K562 (cell line): Measurements from ENCODE around the gene CSRNP3. TPM values are rescaled to one million over a fixed set of nuclear protein-coding genes. Genes with fewer than 3 reads are reported as not detected.

Experiments
- ATAC-seq: fragments of 200-7000 bp; cut with Tn5 transposase; 3 replicates; pipeline ENCODE4 v1.9.1; 2020; ENCODE audit warnings: moderate library complexity
- BruUV-seq: library from RNA; stranded (reverse); fragments of 400-500 nt; replicated peaks from 2 replicates; lab custom pipeline; 2021; lab: Mats Ljungman, UMichigan
- CTCF ChIA-PET: fragments of 300-600 bp; formaldehyde crosslinking; extraction: SDS; loops from one replicate; lab custom pipeline; 2021; ENCODE audit warnings: low intra/inter-chr PET ratio; lab: Yijun Ruan, JAX
- POLR2A ChIA-PET: fragments of 300-600, 350-650 bp; sonication (Branson Sonifier 250); formaldehyde crosslinking; extraction: SDS; loops from one replicate; lab custom pipeline; 2021; ENCODE audit warnings: antibody characterized with exemption, inconsistent platforms; lab: Yijun Ruan, JAX
- DNase-seq, 4 experiments: peaks; one replicate each; pipeline versions ENCODE4 v3.0.0 to v3.0.0-alpha.2; 2011 to 2018; ENCODE audit warnings: low spot score in 3 of 4, mixed read lengths in 3 of 4; ENCODE audit errors: extremely low read depth in 1 of 4
- FAIRE-seq: peaks from 2 replicates; lab custom pipeline; 2011; peaks lifted over from hg19 to GRCh38; lab: Jason Lieb, UNC
- H2AFZ ChIP-seq: 2 replicates; pipeline ENCODE4 v1.6.0; 2011; ENCODE audit warnings: low read depth, low read length, control low read depth, inconsistent platforms
- H3K27ac ChIP-seq: fragments of 200-600 bp; 3 replicates; pipeline ENCODE4 v1.8.0; 2011; ENCODE audit warnings: low read depth, mild to moderate bottlenecking, control low read depth, inconsistent platforms, low read length, moderate library complexity, mixed read lengths; ENCODE audit errors: extremely low read depth
- H3K27me3 ChIP-seq, 2 experiments: fragments of 300-600 bp in 1 of 2; 2 replicates in 1 of 2; 3 replicates in 1 of 2; pipeline versions ENCODE4 v1.6.0 to v1.8.0; 2011; ENCODE audit warnings: inconsistent platforms in 2 of 2, low read length in 2 of 2, mild to moderate bottlenecking in 1 of 2, mixed read lengths in 1 of 2, moderate library complexity in 1 of 2; ENCODE audit not compliant: control insufficient read depth in 2 of 2, insufficient read depth in 2 of 2
- H3K36me3 ChIP-seq: fragments of 300-600 bp; 3 replicates; pipeline ENCODE4 v1.8.0; 2011; ENCODE audit warnings: mild to moderate bottlenecking, low read length, inconsistent platforms; ENCODE audit not compliant: control insufficient read depth, insufficient read depth
- H3K4me1 ChIP-seq, 2 experiments: fragments of 200-600 bp in 1 of 2; replicated peaks in 1 of 2; 2 replicates in 1 of 2; 3 replicates in 1 of 2; pipeline versions ENCODE4 v1.5.1 to v1.8.0; 2011; ENCODE audit warnings: inconsistent platforms in 2 of 2, low read length in 2 of 2, mild to moderate bottlenecking in 1 of 2, mixed read lengths in 1 of 2, moderate library complexity in 1 of 2; ENCODE audit not compliant: control insufficient read depth in 2 of 2, insufficient read depth in 2 of 2
- H3K4me2 ChIP-seq: 2 replicates; pipeline ENCODE4 v1.6.1; 2011; ENCODE audit warnings: low read length, control low read depth, inconsistent platforms, mixed read lengths; ENCODE audit not compliant: insufficient read depth
- H3K4me3 ChIP-seq: fragments of 200-600 bp; sonication (generic), shearing (Covaris generic); 2 replicates; pipeline ENCODE4 v1.5.1; 2016; ENCODE audit warnings: control low read depth, inconsistent platforms
- H3K79me2 ChIP-seq: fragments of 200-600 bp; 3 replicates; pipeline ENCODE4 v1.8.0; 2011; ENCODE audit warnings: low read length, inconsistent platforms; ENCODE audit not compliant: control insufficient read depth, insufficient read depth
- H3K9ac ChIP-seq, 2 experiments: 2 replicates each; pipeline versions ENCODE4 v1.6.0 to v1.6.1; 2011; ENCODE audit warnings: low read depth in 2 of 2, low read length in 2 of 2, control low read depth in 1 of 2, inconsistent platforms in 1 of 2, mild to moderate bottlenecking in 1 of 2, mixed read lengths in 1 of 2; ENCODE audit not compliant: insufficient read depth in 1 of 2
- H3K9me1 ChIP-seq: one replicate; pipeline ENCODE4 v1.6.0; 2011; ENCODE audit warnings: inconsistent platforms, mild to moderate bottlenecking, low read length, moderate library complexity; ENCODE audit not compliant: control insufficient read depth, insufficient read depth
- H3K9me3 ChIP-seq: replicated peaks from 2 replicates; pipeline ENCODE4 v1.5.1; 2011; ENCODE audit warnings: low read depth, low read length, inconsistent platforms; ENCODE audit not compliant: control insufficient read depth, insufficient read depth
- H4K20me1 ChIP-seq: replicated peaks from 2 replicates; pipeline ENCODE4 v1.6.1; 2011; ENCODE audit warnings: low read length, inconsistent platforms, mixed read lengths; ENCODE audit not compliant: control insufficient read depth, insufficient read depth
- ARHGAP35 ChIP-seq: fragments of 450-650 bp; IDR thresholded peaks from 2 replicates; pipeline ENCODE4 v1.6.1; 2018; ENCODE audit not compliant: partially characterized antibody
- CREB3 ChIP-seq: fragments of 450-650 bp; conservative IDR thresholded peaks from 2 replicates; pipeline ENCODE4 v1.6.1; 2016; ENCODE audit warnings: missing genetic modification characterization, low read depth, mild to moderate bottlenecking, missing compliant biosample characterization, moderate library complexity
- CREBBP ChIP-seq: IDR thresholded peaks from one replicate; pipeline ENCODE4 v1.6.1; 2012; ENCODE audit warnings: low read depth, mild to moderate bottlenecking, control low read depth, inconsistent platforms, low read length
- ID3 ChIP-seq, 2 experiments: fragments of 250-450 bp in 1 of 2; fragments of 450-650 bp in 1 of 2; sonication (Bioruptor Pico) in 1 of 2; IDR thresholded peaks; 2 replicates each; pipeline versions ENCODE4 v1.6.1 to v1.8.0; 2016 to 2021; ENCODE audit warnings: mild to moderate bottlenecking in 2 of 2, moderate library complexity in 2 of 2, missing compliant biosample characterization in 1 of 2, missing genetic modification characterization in 1 of 2
- MGA ChIP-seq: fragments of 450-650 bp; IDR thresholded peaks from 2 replicates; pipeline ENCODE4 v1.6.1; 2016; ENCODE audit warnings: mild to moderate bottlenecking, moderate library complexity
- RBM17 ChIP-seq: fragments of 200-400 bp; formaldehyde crosslinking; IDR thresholded peaks from 2 replicates; pipeline ENCODE4 v1.6.1; 2017; ENCODE audit warnings: low read depth, mild to moderate bottlenecking, low read length, borderline replicate concordance
- ZNF324 ChIP-seq: fragments of 250-450 bp; sonication (Bioruptor Pico); IDR thresholded peaks from 2 replicates; pipeline ENCODE4 v1.4.0; 2020; ENCODE audit warnings: mild to moderate bottlenecking
- ZNF695 ChIP-seq: fragments of 450-650 bp; formaldehyde crosslinking; IDR thresholded peaks from 2 replicates; pipeline ENCODE4 v1.4.0; 2020; ENCODE audit warnings: mild to moderate bottlenecking, moderate library complexity
- WGBS: fragments of 100-300 bp; shearing (Covaris generic); methylation state at CpG from one replicate; pipeline ENCODE4 v1.1.6; 2016; ENCODE audit warnings: low coverage, mixed read lengths; ENCODE audit not compliant: insufficient coverage; ENCODE audit errors: missing lambda C conversion rate; 5-methylcytosine and 5-hydroxymethylcytosine counted together
- in situ Hi-C: fragments of 300-500 bp; cut with MboI; formaldehyde crosslinking; loops from 4 replicates; pipeline ENCODE4 v1.15.0; 2018; ENCODE audit warnings: inconsistent platforms, mixed read lengths
- intact Hi-C: fragments of 100-400 bp; cut with micrococcal nuclease; formaldehyde crosslinking; loops from 2 replicates; pipeline ENCODE4 v1.14.2; 2022
- polyA plus RNA-seq, 8 experiments: library from polyadenylated mRNA; depleted of rRNA in 4 of 8; stranded (reverse) in 5 of 8; unstranded in 3 of 8; fragments of >200 nt; fragmentation: Nextera tagmentation in 2 of 8; fragmentation: Illumina TruSeq in 1 of 8; extraction: Ambion mirVana in 2 of 8; extraction: Trizol in 1 of 8; gene quantifications; 2 replicates each; pipeline versions ENCODE4 v1.2.1 to v1.2.3, GENCODE V29; 2011 to 2014; ENCODE audit warnings: inconsistent platforms in 1 of 8, missing spikeins in 1 of 8
- total RNA-seq, 7 experiments: library from RNA; depleted of rRNA in 6 of 7; stranded (reverse); fragments of >200 nt in 6 of 7; fragmentation: Illumina TruSeq in 2 of 7; extraction: Trizol in 2 of 7; gene quantifications; 2 replicates each; pipeline versions ENCODE4 v1.2.1 to v1.2.3, GENCODE V29; 2011 to 2021; ENCODE audit warnings: low replicate concordance in 1 of 7

CSRNP3 gene
- total and polyA plus RNA-seq, 9 of the 15 experiments (the other 6 are each of a cell fraction or from before 2014, with no cell fraction given), result not detected

GRCh38 chr2:165639504-165639903, 170.0 kb downstream of the CSRNP3 start:
- DNase-seq (no peak), ATAC-seq (no peak), FAIRE-seq (no peak)
- no peak overlapping the region for H3K27ac ChIP-seq
- no peaks in the 10 kb centered on the region for H3K9me1 ChIP-seq
- no peaks in the 10 kb centered on the region for H3K27me3 ChIP-seq
- no peaks in the 10 kb centered on the region for H3K79me2 ChIP-seq
- H2AFZ ChIP-seq, result no peak overlapping the region
- H4K20me1 ChIP-seq, result no peaks in the 10 kb centered on the region
- no peak for TF ChIP-seq RBM17
- TF ChIP-seq ZNF695 (CRISPR knock-in tag), result no peak
- no peak for TF ChIP-seq ZNF324 (CRISPR knock-in tag)
- no peak for TF ChIP-seq ARHGAP35
- no peak for TF ChIP-seq CREBBP
- no peak for TF ChIP-seq CREB3 (tag)
- no peak for TF ChIP-seq MGA
- no peak for TF ChIP-seq ID3 (CRISPR knock-in tag; IDR thresholded peaks at IDR 0.05)
- TF ChIP-seq ID3 (tag; IDR thresholded peaks at IDR 0.05), result no peak
- no peaks in the 10 kb centered on the region for H3K4me1 ChIP-seq
- intact Hi-C loops, result no loop called here
- BruUV-seq, result no TSS peak
- H3K4me2 ChIP-seq, result no peak overlapping the region
- 0 out of 2 replicates have a peak, but pooled peaks cover 3% of the 10 kb centered on the region for H3K9me3 ChIP-seq
- H3K9ac ChIP-seq, result no peak overlapping the region
- in situ Hi-C loops, result no loop called here
- WGBS, result 0% methylated on average over 1 of the region's 1 CpG
- ChIA-PET POLR2A (no interaction called here), CTCF (no interaction called here)
- no peaks in the 10 kb centered on the region for H3K36me3 ChIP-seq
- no peak overlapping the region for H3K4me3 ChIP-seq
